ENCODE data around the gene CPEB4. TPM values are rescaled to one million over a fixed set of nuclear protein-coding genes. Genes with fewer than 3 reads are reported as not detected.

CPEB4 gene
- total RNA-seq, 1 experiment from 2014 or later, result 8.3 TPM

DNA sequence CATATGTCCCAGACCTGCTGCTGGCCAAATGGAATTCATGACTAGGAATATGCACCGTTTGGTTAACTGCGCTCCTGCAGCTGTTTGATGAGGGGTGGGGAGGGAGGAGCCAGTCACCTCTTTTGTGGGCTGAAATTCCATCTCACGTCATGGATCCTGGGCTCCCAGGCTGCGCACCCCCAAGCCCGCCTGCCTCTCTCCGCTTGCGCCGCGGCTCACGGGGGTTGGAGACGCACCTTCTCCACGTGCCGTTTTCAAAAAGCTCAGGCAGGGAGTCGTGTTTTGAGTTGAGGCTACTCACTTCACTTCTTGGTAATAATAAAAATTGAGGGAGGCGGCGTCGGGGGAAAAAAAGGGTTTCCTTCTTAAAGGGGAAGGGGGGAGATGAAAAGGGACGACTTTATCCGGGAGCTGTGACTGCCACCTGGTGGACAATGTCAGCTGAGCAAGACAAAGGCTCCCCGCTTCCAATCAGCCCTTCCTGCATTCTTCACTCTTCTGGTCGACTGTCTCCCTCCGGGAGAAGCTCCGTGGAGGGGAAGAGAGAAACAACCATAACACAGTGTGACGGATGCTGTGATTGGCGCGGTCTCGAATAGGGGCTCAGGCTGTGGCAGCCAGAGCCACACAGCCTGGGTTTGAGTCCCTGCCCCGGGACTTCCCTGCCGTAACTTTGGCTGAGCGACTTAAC is 84.9 kb downstream of the CPEB4 start:
- no peaks in the 10 kb centered on the region for H3K36me3 ChIP-seq (replicated peaks; ENCODE audit: control insufficient read depth, insufficient read depth, low read length)
- peak overlapping the region; percentile 41 for H3K4me3 ChIP-seq (ENCODE audit: insufficient read depth, low read depth, low read length)
- peaks cover 1% of the 10 kb centered on the region for H3K27me3 ChIP-seq (ENCODE audit: control insufficient read depth, insufficient read depth, low read length)
- DNase-seq, result peak; percentile 88

DNA sequence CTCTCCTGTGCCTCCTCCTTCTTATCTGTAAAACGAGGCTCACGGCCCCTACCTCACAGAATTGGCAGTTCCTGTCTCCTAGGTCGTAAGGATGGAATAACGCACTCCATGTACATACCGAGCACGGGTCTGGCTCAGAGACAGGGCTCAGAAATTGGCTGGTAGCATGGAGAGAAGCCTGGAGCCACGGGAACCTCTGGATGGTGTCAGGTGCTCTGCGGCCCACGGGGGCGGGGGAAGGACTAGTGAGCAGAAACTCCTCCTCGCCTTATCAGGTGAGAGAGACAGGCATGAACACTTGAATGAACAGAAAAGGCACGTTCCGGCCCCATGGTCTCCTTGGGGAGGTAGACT is 85.4 kb downstream of the CPEB4 start:
- no peaks in the 10 kb centered on the region for H3K36me3 ChIP-seq (replicated peaks; ENCODE audit: control insufficient read depth, insufficient read depth, low read length)
- peaks cover 1% of the 10 kb centered on the region for H3K27me3 ChIP-seq (ENCODE audit: control insufficient read depth, insufficient read depth, low read length)
- H3K4me3 ChIP-seq (ENCODE audit: insufficient read depth, low read depth, low read length), result peak overlapping the region; percentile 41
- peak; percentile 63 for DNase-seq

DNA sequence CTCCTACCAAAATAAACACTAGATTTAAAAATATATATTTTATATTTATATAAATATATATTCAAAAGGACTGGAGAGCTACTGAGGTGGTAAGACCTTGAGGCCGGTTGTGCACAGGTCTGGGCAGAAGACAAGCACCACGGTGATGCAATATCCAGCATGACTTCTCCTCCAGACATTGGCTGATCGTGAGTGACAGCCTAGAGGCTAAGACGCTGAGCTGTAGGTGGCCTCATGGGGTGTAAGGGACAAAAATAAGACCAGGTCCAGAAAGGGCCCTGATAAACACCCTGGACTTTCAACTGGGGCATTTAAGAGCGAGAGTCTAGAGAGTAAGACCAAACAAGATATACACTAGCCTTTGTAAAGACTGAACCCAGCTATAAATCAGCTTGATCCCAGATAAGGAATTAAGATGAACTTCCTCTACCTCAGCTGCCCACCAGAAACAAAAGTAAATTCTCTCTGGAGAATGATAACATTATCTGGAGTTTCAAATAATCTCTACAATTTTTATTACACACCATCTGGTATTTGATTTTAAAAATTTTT is 86.6 kb downstream of the CPEB4 start:
- Histone ChIP-seq H3K4me3 (ENCODE audit: insufficient read depth, low read depth, low read length) (no peak overlapping the region), H3K27me3 (ENCODE audit: control insufficient read depth, insufficient read depth, low read length) (peaks cover 1% of the 10 kb centered on the region), H3K36me3 (replicated peaks; ENCODE audit: control insufficient read depth, insufficient read depth, low read length) (no peaks in the 10 kb centered on the region)
- DNase-seq, result no peak

DNA sequence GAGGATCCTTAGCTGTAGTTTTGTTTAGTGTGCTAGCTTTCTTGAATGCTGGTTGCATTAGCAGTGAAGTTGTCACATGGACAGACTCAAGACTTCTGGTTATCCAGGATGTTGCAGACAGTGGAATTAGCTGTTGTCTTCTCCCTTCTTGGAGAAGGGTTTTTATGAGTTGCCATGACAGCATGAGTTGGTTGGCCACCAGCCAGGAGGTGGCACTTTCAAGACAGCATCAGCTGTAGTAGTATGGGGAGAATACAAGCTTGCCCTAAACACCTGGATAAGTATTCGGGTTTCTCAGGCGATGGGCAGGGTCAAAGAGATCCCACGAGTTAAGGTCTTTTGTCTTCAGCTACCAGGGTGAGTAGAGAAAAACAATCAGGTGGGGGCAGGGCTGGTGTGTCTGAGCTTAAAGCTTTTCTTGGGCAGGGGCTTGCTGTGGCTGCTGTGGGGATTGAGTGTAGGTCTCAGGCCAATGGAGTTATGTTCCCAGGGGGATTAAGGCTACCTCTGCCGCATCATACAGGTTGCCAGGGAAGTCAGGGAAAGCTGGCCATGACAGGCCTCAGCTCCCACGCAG is 93.1 kb downstream of the CPEB4 start:
- no peak for DNase-seq
- no peaks in the 10 kb centered on the region for H3K36me3 ChIP-seq (replicated peaks; ENCODE audit: control insufficient read depth, insufficient read depth, low read length)
- no peaks in the 10 kb centered on the region for H3K27me3 ChIP-seq (ENCODE audit: control insufficient read depth, insufficient read depth, low read length)
- H3K4me3 ChIP-seq (ENCODE audit: insufficient read depth, low read depth, low read length), result no peak overlapping the region

DNA sequence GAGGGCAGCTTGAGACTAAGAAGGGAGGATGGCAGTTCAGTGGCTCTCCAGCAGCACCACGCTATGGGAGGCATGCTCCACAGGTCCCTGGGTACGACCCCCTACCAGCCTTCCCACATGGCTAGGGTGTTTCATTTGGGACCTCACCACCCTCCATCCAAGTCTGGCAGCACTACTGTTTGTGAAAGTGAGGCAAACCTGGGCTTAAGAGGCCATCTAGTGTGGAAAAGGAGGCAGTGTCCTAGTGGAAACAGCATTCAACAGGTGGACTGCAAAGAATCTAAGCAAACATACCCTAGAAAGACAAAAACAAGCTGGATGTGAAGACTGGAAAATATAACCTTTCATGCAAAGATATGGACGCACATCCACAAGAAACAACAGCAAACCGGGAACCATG is 96.1 kb downstream of the CPEB4 start:
- no peak for DNase-seq
- Histone ChIP-seq H3K27me3 (ENCODE audit: control insufficient read depth, insufficient read depth, low read length) (no peaks in the 10 kb centered on the region), H3K4me3 (ENCODE audit: insufficient read depth, low read depth, low read length) (no peak overlapping the region), H3K36me3 (replicated peaks; ENCODE audit: control insufficient read depth, insufficient read depth, low read length) (no peaks in the 10 kb centered on the region)

DNA sequence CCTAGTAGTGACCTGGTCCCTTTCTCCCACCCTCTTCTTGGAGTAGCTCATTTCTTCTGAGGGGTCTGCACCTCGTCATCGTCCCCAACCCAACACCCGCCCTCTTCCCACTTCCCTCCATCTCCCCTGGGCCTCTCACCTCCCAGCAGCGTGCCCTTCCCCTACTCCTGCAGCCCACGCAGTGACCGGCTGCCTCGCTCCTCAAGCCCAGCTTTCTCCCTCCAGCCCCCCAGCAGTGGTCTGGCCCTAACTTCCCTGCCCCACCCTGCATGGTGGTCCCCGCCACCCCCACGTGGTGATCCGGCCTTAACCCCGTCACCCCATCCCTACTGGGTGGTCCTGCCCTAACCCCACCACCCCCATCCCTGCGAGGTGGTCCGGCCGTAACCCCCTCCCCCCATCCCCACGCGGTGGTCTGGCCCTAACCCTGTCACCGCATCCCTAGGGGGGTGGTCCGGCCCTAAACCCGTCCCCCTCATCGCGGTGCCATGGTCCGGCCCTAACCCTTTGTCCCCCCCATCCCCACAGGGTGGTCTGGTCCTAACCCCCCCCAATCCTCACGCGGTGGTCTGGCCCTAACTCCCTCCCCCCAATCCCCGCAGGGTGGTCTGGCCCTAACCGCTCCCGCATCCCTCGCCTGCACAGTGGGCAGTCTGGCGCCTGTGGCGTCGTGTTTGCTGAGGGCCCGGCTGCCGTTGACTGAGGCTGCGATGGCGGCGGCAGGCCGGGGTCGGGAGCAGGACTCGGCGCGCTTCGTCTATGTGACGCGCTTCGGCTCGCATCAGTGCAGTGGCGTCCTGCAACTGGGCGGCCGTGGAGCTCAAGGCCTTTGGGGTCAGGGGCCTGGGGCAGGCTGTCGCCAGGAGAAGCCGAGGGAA is 100.6 kb downstream of the CPEB4 start, which contains the start of gene C5orf47:
TSS of gene C5orf47 (plus strand) at position 617 of the 878 bp plus-strand sequence. CDS start at position 711, 94 bp downstream.
- Histone ChIP-seq H3K36me3 (replicated peaks; ENCODE audit: control insufficient read depth, insufficient read depth, low read length) (no peaks in the 10 kb centered on the region), H3K27me3 (ENCODE audit: control insufficient read depth, insufficient read depth, low read length) (no peaks in the 10 kb centered on the region), H3K4me3 (ENCODE audit: insufficient read depth, low read depth, low read length) (no peak within 1 kb of the TSS)
- no peak for DNase-seq

DNA sequence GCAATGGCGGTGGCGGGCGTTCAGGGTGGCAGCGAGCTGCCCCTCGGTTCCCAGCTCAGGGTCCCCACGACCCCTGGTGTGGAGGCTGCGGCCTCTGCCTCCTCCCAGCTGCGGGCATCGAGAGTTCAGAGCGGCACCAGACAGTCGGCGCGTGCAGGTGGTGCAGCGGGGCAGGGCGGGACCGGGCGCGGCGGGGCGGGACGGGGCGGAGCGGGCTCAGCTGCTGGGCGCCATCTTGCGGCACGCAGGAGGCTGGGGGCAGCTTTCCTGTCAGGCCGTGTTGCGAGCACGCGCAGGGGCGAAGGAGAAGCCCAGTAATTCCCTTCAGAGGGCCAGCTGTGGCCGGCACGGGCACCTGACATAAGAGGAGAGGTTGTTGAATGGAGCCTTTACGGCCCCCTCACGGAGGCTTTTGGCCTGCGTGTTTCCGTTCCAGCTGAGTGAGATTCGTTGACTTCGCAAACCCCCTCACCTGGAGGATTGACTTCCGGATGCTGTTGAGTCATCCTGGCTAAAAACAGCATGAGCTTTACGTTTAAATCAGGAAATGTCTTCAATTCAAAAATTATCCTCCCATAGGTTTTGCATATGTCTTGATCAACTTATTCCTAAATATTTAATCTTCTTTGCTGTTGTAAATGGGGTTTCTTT is 101.4 kb downstream of the CPEB4 start:
- Histone ChIP-seq H3K4me3 (ENCODE audit: insufficient read depth, low read depth, low read length) (no peak overlapping the region), H3K36me3 (replicated peaks; ENCODE audit: control insufficient read depth, insufficient read depth, low read length) (no peaks in the 10 kb centered on the region), H3K27me3 (ENCODE audit: control insufficient read depth, insufficient read depth, low read length) (no peaks in the 10 kb centered on the region)
- DNase-seq, result no peak

DNA sequence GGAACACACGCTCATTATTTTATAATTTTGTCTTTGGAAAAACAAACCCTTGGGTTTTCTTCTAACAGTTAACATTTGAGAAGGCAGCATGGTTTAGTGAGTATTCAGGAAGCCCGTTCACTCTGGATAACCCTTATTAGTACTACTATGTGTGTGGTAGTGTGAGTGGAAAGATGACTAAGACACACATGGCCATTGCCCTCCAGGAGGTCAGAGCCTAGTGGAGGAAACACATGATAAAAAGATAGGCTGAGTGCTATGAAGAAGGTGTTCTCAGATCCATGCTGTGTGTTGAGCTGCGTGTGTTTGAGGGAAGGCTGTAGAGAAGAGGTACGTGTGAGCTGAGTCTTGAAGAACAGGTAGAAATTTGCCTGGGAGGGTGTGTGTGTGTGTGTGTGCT is 109.2 kb downstream of the CPEB4 start:
- DNase-seq, result no peak
- Histone ChIP-seq H3K27me3 (ENCODE audit: control insufficient read depth, insufficient read depth, low read length) (no peaks in the 10 kb centered on the region), H3K4me3 (ENCODE audit: insufficient read depth, low read depth, low read length) (no peak overlapping the region), H3K36me3 (replicated peaks; ENCODE audit: control insufficient read depth, insufficient read depth, low read length) (no peaks in the 10 kb centered on the region)

DNA sequence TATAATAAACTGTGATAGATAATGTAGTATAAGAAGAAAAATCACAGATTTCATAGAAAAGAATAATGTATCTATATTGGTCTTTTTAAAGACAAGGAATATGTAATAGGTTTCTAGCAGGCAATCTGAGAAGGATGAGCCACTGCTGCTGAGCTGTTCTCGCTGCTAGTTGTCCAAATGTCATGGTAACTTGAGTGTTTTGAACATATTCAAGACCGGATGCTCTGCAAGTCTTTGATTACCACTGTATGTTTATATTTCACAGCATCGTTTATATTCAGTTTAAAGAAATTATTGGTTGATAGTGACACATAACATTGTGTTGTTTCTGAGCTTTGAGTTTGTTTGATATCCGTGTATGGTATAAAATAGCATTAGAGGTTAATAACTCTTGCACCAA is 110.4 kb downstream of the CPEB4 start:
- Histone ChIP-seq H3K27me3 (ENCODE audit: control insufficient read depth, insufficient read depth, low read length) (no peaks in the 10 kb centered on the region), H3K4me3 (ENCODE audit: insufficient read depth, low read depth, low read length) (no peak overlapping the region), H3K36me3 (replicated peaks; ENCODE audit: control insufficient read depth, insufficient read depth, low read length) (no peaks in the 10 kb centered on the region)
- no peak for DNase-seq

DNA sequence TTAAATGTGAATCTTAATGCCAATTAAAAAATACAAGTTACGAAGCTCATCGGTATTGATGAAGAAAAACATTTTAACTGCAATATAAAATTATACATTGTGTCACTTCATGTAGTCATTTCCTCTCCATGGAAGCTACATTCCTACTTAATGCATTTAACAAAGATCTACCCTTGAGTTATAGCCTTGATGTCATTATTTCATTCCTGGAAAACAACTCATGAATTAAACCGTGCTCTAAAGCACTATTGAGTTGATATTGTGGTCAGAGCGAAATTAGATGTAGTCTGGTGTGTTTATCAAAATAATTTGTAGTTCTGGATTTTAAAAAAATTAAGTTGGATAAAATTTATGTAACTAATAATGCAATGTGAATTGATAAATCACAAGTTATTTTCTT is 111.9 kb downstream of the CPEB4 start:
- H3K27me3 ChIP-seq (ENCODE audit: control insufficient read depth, insufficient read depth, low read length), result no peaks in the 10 kb centered on the region
- H3K4me3 ChIP-seq (ENCODE audit: insufficient read depth, low read depth, low read length), result no peak overlapping the region
- no peaks in the 10 kb centered on the region for H3K36me3 ChIP-seq (replicated peaks; ENCODE audit: control insufficient read depth, insufficient read depth, low read length)
- DNase-seq, result no peak

DNA sequence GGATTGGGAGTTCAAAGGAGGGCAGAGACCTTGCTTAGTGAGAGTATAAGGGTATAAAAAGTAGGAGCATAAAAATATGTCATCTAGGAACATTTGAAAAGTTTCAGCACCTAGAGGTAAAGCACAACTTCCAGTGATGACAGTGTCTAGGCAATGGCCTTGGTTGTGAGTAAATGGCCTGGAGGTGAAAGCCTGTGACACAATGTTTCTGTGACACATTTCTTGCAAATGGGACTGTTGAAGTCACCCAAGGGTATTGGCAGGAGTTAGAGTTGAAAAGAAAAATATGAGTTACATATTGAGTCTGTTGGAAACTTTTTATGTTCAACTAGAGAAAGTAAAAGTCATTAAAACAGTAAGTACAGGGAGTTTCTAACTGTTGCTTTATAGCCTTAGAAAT is 115.6 kb downstream of the CPEB4 start:
- Histone ChIP-seq H3K36me3 (replicated peaks; ENCODE audit: control insufficient read depth, insufficient read depth, low read length) (no peaks in the 10 kb centered on the region), H3K4me3 (ENCODE audit: insufficient read depth, low read depth, low read length) (no peak overlapping the region), H3K27me3 (ENCODE audit: control insufficient read depth, insufficient read depth, low read length) (no peaks in the 10 kb centered on the region)
- no peak for DNase-seq

DNA sequence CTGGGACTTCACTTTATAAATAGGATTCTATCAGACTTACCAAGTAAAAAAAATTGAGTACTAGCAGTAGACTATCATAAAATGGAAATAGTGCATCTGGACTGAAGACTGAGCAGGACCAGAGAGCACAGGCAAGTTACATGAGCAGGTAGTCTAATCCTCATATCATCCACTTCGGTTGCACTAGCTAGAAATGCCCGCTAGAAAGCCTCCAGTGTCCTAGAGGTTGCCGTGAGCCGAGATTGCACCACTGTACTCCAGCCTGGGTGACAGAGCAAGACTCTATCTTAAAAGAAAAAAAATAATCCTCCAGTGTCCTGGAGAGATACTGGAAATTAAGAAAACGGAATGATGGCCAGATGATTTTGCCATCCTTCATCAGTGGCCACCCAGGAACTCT is 120.8 kb downstream of the CPEB4 start:
- no peak overlapping the region for H3K4me3 ChIP-seq (ENCODE audit: insufficient read depth, low read depth, low read length)
- H3K27me3 ChIP-seq (ENCODE audit: control insufficient read depth, insufficient read depth, low read length), result no peaks in the 10 kb centered on the region
- DNase-seq, result no peak
- no peaks in the 10 kb centered on the region for H3K36me3 ChIP-seq (replicated peaks; ENCODE audit: control insufficient read depth, insufficient read depth, low read length)

DNA sequence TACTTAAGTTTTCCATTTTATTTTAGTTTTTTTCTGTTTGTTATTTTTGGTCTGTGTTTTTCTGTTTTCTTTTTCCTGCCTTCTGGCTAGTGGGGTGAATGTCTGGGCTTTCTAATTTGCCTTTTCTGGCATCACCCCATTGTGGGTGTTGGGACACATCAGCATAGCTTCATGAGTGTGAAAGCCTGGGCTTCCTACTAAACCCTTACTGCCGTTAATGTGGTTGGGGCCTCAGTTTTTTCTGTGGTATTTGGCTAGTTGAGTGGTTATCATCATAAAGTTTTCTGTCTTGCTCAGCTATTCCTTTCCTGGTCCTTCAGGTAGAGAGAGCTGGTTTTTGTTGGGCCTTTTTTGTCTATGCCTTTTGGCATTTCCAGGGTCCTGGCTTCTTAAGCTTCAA is 122.2 kb downstream of the CPEB4 start:
- H3K27me3 ChIP-seq (ENCODE audit: control insufficient read depth, insufficient read depth, low read length), result no peaks in the 10 kb centered on the region
- no peak for DNase-seq
- H3K4me3 ChIP-seq (ENCODE audit: insufficient read depth, low read depth, low read length), result no peak overlapping the region
- no peaks in the 10 kb centered on the region for H3K36me3 ChIP-seq (replicated peaks; ENCODE audit: control insufficient read depth, insufficient read depth, low read length)

DNA sequence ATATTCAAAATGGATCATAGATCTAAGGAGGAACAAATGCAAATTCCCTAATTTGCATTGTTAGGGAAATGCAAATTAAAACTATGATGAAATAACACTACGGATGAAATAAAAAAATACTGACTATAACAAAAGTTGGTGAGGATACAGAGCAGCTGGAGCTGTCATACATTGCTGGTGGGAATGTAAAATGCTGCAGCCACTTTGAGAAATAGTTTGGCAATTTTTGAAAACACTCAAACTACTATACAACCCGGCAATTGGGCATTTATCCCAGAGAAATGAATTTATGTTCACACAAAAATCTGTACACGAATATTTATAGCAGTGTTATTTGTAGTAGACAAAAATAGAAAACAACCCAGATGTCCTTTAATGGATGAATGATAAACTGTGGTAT is 123.3 kb downstream of the CPEB4 start:
- H3K36me3 ChIP-seq (replicated peaks; ENCODE audit: control insufficient read depth, insufficient read depth, low read length), result no peaks in the 10 kb centered on the region
- no peak for DNase-seq

More for the DNA sequence above, 123.3 kb downstream of the CPEB4 start:
- Histone ChIP-seq H3K27me3 (ENCODE audit: control insufficient read depth, insufficient read depth, low read length) (no peaks in the 10 kb centered on the region), H3K4me3 (ENCODE audit: insufficient read depth, low read depth, low read length) (no peak overlapping the region)
